ENCODE measurements around the gene ATXN7L1.
"Not testable (repeated sequence)": the region's sequence is repeated elsewhere in the genome, so short reads cannot be mapped to it uniquely, and the experiment has no call there.

Gene ATXN7L1

DNA sequence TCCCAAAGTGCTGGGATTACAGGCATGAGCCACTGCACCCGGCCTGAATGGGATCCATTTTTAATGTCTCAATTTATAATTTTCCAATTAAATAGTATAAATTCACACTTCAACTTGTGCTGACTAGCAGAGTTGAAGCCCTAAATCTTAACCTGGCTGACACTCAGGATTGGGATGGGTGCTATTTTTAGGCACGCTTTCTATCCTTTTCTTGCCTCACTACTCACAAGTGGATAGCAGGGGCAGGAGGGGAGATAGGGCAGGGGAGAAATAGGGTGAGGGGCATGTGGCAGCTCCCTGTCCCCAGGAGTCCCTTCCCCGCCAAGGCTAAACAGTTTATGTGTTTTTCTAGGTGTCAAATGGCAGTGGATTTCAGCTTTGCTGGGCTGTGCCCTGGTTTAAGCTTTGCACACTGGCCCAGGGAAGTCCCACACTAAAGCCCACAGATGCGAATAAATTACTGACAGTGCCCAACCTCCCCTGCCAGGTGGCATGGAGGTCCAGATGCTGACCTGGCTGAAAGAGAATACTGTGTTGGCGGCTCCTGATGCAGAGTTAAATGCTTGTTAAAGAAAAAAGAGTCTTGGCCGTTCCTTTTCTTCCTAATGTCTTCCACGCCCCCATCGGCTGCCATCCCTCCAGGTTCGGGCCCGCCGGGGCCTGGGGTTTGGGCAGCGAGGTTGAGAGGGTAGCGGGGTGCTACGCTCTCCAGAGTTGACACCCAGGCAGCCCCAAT is 259.0 kb downstream of the ATXN7L1 start:
- DNase-seq (ENCODE audit: low read depth, low spot score) = no peak

DNA sequence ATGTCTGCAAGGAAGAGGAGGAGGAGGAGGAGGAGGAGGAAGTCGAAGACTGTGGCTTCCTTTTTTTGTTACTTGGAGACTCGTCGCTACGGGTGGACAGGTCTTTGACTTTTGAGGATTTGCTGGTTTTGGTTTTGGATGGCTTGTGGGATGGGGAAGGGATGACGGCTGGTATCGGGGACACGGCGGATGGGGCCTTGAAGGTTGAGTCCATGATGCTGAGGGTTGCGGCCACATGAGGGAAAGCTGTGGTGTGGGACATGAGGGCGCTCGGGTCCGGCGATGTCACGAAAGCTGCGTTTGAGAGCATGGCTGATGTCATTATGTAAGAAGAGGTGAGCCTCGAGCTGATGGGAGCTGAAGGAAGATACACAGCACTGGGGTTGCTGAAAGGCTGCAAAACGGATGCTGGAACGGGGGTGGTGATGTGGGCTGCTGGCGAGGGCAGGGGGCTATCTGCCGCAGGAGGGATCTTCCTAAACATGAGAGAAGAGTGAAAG is 262.0 kb downstream of the ATXN7L1 start:
- DNase-seq (ENCODE audit: low read depth, low spot score) = no peak

DNA sequence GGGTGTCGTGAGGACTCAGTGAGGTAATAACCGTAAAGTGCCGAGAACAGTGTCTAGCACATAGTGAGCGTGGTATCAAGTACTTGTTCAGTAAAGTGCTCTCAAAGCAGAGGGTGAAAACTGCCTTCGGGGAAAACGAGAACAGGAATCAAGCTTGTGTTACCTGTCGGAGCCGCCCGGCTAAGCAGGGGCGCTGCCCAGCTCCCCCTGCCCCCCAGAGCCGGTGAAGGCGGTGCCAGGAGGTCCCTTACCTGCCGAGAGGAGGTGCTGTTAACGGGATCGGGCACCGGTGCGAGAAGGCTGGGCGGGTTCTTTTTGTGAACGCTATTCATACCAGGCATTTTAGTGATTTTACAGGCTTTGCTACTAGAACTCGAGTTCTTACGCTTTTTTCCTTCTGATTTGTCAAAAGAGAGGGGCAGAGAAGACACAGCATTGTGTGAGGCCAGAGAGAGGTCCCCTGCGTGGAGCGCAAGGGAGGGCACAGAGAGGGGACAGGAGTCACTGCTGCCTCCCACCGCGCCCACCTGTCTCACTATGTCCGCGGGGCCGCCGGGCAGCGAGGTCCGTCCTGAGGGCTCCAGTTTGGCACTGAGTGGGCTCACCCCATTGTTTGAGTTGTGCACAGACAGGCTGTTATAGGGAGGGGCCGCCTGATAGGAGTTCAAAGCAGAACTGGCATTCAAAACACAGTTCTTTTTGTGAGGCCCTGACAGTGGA is 262.6 kb downstream of the ATXN7L1 start:
- DNase-seq (ENCODE audit: low read depth, low spot score) = no peak

DNA sequence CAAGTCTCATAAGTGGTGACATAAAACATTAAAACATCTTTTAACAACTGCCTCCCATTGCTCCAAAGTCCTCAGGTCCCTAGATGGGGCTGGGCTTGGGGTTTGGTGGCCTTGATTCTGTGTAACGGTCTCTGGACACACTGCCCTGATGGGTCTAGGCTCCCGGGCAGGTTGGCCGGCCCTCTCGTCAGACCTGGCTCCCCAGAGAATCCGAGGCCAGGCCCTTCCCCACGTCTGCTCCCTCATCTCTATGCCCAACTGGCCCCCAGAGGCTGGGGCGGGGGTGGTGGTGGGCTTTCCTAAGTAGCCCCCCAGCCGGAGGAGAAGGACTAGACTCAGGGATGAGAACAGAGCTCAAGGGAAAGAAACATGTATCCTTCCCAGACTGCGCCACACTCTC is 263.6 kb downstream of the ATXN7L1 start:
- DNase-seq (ENCODE audit: low read depth, low spot score) = no peak

DNA sequence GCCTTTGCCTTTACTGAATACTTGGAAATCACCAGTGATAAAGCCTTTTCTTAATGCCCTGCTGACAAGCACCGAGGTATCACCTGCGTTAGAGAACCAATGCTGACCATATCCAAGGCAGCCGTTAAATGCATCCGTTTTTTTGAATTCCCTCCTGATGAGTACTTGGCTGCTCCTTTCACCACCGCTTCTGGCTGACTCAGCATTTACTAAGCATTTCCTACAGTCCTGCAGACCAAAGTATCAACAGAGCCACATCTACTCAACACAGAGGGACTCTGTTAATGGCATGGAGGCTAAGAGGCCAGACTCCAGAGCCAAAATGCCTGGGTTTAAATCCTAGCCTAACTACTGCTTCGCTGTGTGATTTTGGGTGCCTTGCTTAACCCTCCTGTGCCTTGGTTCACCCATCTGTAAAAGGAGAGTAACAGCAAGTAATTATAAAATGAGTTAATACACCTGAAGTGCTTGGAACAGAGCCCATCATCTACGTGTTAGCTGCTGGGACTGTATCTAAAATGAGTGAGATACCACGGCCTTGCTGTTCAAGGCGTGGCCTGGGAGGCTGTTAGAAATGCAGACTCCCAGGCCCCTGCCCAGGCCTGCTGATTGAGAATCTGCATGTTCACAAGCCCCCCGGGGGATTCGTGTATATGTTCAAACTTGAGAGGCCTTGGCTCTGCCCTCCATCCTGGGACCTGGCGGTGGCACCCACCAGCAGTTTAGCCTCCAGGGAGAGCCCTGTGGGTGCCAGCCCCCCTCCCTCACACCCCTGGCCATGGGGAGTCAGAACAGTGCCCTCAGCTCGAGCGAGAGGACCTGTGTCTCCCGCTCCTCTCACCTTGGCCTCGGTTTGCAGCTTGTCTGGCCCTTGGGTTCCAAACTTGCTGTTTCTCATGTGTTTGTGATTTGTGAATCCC is 264.3 kb downstream of the ATXN7L1 start:
- DNase-seq (ENCODE audit: low read depth, low spot score) = no peak

DNA sequence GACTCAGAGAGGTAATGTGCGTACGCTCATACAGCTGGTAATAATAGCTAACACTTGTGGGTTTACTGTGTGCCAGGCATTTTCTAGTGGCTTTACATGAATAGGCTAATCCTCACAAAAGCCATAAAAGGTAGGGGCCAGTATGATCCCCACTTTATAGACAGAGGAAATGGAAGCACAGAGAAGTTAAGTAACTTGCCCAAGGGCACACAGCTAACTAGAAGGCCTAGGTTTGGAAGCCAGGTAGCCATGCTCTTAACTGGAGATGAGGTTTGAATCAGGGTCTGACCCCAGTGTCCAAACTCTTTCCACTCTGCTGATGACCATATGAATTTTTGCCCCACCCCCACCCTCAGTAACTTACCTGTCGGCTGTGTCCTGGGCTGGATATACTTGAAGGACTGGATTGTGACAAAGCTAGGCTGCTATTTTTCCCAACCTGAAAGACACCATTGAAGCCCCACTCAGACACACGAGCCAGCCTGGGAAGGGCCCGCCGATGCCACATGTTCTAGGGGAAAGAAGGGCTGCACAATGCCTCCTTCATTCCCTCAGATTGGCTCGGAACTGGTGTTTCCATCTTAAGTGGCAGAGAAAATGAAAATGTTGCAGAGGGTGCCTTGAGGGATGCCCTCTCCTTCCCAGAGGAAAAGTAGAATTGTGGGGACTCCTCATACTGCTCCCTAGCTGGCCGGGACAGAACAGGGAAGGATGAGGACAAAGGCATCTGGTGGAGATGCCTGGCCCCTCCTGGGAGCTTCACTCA is 266.1 kb downstream of the ATXN7L1 start:
- DNase-seq (ENCODE audit: low read depth, low spot score) = no peak

DNA sequence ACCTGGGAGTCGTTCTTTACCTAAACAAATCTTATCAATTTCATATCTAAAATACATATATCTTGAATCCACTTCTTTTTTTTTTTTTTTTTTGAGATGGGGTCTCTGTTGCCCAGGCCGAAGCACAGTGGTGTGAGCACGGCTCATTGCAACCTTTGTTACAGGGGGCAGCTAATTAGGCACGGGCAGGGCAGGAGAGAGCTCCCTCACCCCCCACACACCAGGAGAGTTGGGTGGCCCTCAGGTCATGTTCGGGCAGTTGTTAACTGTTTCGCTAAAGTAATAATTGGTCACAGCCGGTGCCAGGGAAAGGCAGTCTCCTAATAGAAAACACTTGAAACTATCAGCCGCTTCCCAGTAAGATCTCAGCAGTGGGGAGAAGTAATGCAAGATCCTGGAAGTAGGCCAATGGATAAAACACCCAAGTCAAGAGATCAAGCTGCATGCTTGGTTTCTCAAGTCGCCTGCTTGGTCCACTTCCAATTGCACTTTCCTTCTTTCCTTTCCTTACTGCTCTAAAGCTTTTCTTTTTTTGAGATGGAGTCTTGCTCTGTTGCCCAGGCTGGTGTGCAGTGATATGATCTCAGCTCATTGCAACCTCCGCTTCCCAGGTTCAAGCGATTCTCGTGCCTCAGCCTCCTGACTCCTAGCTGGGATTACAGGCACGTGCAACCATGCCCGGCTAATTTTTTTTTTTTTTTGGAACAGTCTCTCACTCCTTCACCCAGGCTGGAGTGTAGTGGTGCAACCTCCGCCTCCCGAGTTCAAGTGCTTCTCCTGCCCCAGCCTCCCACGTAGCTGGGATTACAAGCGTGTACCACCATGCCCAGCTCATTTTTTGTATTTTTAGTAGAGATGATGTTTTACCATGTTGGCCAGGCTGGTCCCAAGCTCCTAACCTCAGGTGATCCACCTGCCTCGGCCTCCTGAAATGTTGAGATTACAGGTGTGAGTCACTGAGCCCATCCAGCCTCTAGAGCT is 273.8 kb downstream of the ATXN7L1 start:
- no peak for DNase-seq (ENCODE audit: low read depth, low spot score)

DNA sequence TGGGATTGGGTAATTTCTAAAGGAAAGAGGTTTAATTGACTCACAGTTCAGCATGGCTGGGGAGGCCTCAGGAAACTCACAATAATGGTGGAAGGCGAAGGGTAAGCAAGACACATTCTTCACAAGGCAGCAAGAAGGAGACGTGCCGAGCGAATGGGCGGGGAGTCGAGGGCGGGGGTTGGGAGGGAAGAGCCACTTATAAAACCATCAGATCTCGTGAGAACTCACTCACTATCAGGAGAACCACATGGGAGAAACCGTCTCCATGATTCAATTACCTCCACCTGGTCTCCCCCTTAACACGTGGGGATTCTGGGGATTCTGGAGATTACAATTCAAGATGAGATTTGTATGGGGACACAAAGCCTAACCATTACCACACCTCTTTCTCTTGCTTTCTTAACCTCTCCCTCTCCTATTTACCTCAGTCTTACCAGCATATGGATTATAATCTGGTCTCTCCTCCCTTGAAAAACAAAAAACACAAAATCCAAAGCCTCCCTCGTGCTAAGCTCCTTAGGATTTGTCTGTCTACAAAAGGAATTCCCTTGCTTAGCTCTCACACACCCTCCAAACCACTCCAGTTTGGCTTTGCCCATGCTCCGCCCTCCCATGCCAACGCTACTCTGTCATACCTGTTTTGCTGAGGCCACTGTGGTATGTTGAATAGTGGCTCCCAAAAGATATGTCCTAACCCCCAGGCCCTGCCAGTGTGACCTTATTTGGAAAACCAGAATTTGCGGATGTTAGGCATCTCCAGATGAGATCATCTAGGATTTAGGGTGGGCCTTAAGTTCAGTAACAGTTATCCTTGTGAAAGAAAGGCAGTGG is 275.5 kb downstream of the ATXN7L1 start:
- DNase-seq (ENCODE audit: low read depth, low spot score) = no peak

DNA sequence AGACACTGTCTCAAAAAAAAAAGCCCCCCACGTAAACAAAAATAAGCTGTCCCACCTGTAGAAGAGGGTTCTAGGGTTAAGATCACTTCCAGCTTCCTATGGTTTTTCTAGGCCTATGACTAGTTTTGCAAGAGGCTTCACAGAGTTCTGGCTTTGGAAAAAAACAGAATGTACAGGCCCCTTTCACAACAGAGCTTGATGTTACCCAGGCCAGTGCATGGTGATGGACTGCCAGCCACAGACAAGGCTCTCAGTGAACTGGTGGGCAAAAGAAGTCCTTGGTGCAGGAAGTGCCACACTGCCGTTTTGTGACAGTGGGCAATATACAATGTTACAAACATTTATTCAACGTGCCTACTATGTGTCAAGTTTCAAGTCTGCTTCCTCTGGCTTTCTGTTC is 276.8 kb downstream of the ATXN7L1 start:
- DNase-seq (ENCODE audit: low read depth, low spot score) = no peak

DNA sequence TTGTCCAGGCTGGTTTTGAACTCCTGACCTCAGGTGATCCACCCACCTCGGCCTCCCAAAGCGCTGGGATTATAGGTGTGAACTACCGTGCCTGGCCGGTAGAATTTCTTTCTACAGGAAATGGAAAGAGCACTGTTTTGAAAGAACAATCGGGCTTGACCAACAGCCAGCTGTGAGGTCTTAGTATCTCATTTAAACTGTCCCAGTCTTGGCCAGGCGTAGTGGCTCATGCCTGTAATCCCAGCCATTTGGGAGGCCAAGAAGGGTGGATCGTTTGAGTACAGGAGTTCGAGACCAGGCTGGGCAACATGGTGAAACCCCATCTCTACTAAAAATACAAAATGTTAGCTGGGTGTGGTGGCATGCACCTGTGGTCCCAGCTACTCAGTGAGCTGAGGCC is 277.3 kb downstream of the ATXN7L1 start:
- not testable (repeated sequence) for DNase-seq (ENCODE audit: low read depth, low spot score)

DNA sequence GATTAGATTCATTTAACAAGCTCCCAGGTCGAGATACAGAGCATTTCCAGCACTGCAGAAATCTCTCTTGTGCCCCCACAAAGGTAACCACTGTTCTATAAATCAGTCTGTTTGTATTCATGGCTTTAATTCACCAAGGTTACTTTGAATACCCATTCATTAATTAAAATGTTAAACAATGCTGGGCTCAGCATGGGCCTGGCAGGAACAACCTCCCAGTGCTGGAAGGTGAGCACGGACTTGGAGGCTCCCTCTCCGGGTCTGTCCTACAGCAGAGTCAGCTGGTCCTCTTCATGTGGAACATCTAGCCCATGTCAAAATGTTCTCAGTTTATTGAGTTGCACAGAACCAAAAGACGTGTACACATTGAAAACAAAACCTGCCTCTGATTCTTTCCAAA is 279.5 kb downstream of the ATXN7L1 start:
- no peak for DNase-seq (ENCODE audit: low read depth, low spot score)

DNA sequence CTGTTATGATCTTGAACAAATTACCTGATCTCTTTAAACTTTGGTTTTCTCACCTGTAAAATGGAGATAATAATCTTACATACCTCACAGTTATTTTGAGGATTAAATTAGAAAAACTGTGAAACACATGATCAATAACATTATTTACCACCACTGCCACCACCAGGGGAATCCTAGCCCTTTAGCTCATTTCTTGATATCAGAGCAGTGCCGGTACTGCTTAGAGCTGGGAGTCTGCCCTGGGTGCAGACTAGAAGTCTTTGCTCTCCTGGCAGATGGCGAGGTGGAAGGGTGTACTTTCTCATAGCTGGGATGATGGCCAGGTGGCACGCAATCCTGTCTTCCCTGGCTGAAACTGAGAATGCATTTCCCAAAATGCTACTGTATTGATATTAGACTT is 282.4 kb downstream of the ATXN7L1 start:
- DNase-seq (ENCODE audit: low read depth, low spot score) = no peak

DNA sequence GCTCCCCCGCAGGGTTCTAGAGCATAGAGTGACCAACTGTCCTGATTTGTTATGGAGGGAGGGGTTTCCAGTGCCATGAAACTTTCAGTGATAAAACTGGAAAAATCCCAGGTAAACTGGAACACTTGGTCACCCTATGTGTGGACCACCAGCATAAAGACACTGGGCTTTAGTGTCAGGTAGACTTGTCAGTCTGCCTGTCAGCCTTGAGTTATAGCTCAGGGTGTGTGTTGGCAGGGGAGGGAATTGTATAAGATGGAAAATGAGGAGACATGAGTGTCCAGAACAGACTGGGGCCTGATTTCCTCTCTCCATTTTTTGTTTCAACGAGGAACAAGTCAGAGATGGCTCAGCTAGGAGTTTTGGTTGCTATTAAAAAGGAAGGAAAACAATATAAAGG is 284.9 kb downstream of the ATXN7L1 start:
- no peak for DNase-seq (ENCODE audit: low read depth, low spot score)

DNA sequence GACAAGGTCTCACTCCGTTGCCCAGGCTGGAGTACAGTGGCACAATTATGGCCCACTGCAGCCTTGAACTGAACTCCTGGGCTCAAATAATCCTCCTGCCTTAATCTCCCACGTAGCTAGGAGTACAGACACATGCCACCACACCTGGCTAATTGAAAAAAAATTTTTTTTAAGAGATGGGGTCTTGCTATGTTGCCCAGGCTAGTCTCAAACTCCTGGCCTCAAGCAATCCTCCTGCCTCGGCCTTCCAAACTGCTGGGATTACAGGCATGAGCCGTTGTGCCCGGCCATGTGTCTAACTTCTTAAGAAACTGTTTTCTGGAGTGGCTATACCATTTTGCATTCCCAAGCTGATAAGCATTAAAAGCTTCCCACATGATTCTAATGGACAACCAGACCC is 285.6 kb downstream of the ATXN7L1 start:
- no peak for DNase-seq (ENCODE audit: low read depth, low spot score)

DNA sequence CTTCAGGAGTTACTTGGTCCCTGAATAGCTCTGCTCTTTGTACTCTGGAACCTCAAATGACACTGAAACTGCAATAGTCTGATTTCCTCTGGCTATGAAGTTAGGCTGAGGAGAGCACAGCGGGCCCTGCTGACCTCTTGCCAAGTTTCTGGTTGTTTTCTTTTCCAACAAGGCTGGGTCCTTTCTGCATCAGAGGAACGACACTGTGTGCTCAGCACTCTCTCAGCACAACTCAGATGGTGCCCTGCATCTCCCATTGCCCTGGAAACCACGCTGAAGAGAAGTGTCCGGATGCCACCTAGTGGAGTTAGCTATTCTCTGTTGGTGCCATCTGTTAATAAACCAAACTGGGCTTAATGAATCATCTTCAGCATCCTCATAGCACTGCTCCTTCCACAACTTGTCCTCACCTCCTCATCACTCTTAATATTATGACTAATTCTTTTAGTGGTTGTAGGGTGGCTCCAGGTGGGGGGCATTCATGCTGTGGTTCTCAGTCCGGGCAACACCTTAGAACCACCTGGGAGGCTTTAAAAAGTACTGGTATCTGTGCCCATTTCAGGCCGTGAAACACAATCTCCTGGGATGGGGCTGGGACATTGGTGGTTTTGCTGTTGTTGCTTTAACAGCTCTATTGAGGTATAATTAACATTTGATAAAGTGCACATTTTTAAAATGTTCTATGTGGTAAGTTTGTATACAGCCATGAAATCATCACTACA is 286.9 kb downstream of the ATXN7L1 start:
- peak; percentile 73 for DNase-seq (ENCODE audit: low read depth, low spot score)

DNA sequence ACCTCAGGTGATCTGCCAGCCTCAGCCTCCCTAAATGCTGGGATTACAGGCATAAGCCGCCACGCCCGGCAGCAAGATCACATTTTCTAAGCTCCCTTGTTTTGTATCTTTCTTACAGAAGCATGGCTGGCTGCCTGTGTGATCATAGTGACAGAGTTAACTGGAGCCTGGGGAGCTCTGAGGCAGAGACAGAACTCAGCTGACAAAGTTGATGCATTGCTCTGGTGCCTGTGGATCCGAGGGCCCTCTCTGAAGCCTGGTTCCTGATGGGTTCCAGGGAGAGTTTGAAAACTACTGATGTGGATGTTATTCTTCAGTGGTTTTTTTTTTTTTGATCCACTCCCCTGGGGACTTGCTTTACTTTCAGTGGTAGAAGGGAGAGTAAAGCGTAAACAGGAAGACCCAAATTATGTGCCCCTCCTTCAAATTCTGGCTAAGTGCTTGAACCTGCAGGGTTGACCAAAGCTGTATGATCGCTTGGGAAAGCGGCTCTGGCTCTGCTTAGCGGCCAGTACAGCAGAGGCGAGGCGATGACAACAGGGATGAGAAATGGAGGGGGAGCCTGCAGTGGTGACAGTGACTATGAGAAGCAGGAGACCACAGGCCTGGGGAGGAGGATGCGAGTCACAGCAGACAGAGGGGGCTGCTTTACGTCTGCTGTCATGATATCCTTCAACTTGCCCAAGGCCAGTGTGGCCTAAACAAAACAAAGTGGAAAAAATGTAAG is 288.3 kb downstream of the ATXN7L1 start:
- no peak for DNase-seq (ENCODE audit: low read depth, low spot score)

DNA sequence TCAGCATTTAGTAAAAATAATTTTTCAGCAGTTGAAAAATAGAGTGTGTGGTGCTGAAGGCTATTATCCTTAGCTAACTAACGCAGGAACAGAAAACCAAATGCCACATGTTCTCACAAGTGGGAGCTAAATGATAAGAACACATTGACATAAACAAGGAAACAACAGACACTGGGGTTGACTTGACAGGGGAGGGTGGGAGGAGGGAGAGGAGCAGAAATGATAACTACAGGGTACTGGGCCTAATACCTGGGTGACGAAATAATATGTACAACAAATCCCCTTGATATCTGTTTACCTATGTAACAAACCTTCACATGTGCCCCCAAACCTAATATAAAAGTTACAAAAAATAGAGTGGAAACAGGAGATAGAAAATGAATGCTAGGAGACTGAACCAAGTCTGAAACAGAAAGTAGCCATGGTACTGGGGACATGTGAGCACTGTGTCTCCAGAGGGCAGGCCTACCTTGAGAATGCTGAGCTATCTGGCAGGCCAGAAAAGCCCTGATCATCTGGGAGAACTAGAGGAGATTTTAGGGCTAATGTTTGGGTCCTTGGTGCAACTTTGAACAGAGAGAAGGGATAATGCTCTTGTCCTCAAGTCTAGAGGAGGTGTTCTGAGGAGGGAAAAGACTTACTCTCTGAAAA is 290.4 kb downstream of the ATXN7L1 start:
- no peak for DNase-seq (ENCODE audit: low read depth, low spot score)

Data from smooth muscle cell of the brain vasculature (primary cell).